IMR-90 (cell line): ENCODE measurements around the gene HTRA2. TPM values are rescaled to one million over a fixed set of nuclear protein-coding genes. Genes with fewer than 3 reads are reported as not detected.

Source experiments
- ATAC-seq: fragments of 200-7000 bp; cut with Tn5 transposase; 2 replicates; pipeline ENCODE4 v1.9.1; 2020; ENCODE audit warnings: low read depth, mild to moderate bottlenecking, moderate library complexity
- BruUV-seq: library from RNA; stranded (reverse); fragments of 400-500 nt; replicated peaks from 2 replicates; lab custom pipeline; 2021; lab: Mats Ljungman, UMichigan
- CTCF ChIA-PET: fragments of 300-600 bp; formaldehyde crosslinking; extraction: SDS; loops from one replicate; lab custom pipeline; 2021; ENCODE audit warnings: antibody characterized with exemption; lab: Yijun Ruan, JAX
- POLR2A ChIA-PET: fragments of 300-600 bp; sonication (Branson Sonifier 250); formaldehyde crosslinking; loops from one replicate; lab custom pipeline; 2022; ENCODE audit warnings: antibody characterized with exemption; ENCODE audit not compliant: unreplicated experiment; lab: Charles Lee
- DNase-seq: peaks from one replicate; pipeline ENCODE4 v3.0.0; 2013
- H2AFZ ChIP-seq: replicated peaks from 2 replicates; pipeline ENCODE3; 2013; ENCODE audit warnings: low read length, mild to moderate bottlenecking; ENCODE audit not compliant: poor library complexity
- H2AK5ac ChIP-seq: 2 replicates; pipeline ENCODE4 v1.6.1; 2013; ENCODE audit warnings: low read depth, low read length, inconsistent platforms
- H2AK9ac ChIP-seq: replicated peaks from 2 replicates; pipeline ENCODE3; 2013; ENCODE audit warnings: mild to moderate bottlenecking, low read depth, low read length, moderate library complexity; ENCODE audit not compliant: poor library complexity
- H2BK120ac ChIP-seq: 2 replicates; pipeline ENCODE4 v1.6.1; 2013; ENCODE audit warnings: low read depth, low read length, inconsistent platforms
- H2BK15ac ChIP-seq: 3 replicates; pipeline ENCODE4 v1.6.1; 2013; ENCODE audit warnings: low read depth, low read length, inconsistent platforms
- H2BK20ac ChIP-seq: 2 replicates; pipeline ENCODE4 v1.6.1; 2013; ENCODE audit warnings: low read depth, mild to moderate bottlenecking, inconsistent platforms, low read length, moderate library complexity
- H2BK5ac ChIP-seq: 2 replicates; pipeline ENCODE4 v1.6.1; 2013; ENCODE audit warnings: mild to moderate bottlenecking, low read depth, low read length, inconsistent platforms; ENCODE audit not compliant: poor library complexity, severe bottlenecking
- H3K14ac ChIP-seq: replicated peaks from 2 replicates; pipeline ENCODE4 v1.6.1; 2013; ENCODE audit warnings: low read depth, low read length, inconsistent platforms
- H3K18ac ChIP-seq: 2 replicates; pipeline ENCODE4 v1.6.1; 2013; ENCODE audit warnings: low read depth, low read length, control low read depth
- H3K23ac ChIP-seq: 2 replicates; pipeline ENCODE4 v1.6.1; 2013; ENCODE audit warnings: low read depth, low read length, inconsistent platforms
- H3K27ac ChIP-seq: 2 replicates; pipeline ENCODE4 v1.5.1; 2013; ENCODE audit warnings: mild to moderate bottlenecking, control low read depth, low read length; ENCODE audit not compliant: insufficient read depth
- H3K27me3 ChIP-seq: 2 replicates; pipeline ENCODE4 v1.6.1; 2013; ENCODE audit warnings: low read length; ENCODE audit not compliant: control insufficient read depth, insufficient read depth
- H3K36me3 ChIP-seq: 2 replicates; pipeline ENCODE4 v1.6.1; 2013; ENCODE audit warnings: low read length, mixed read lengths; ENCODE audit not compliant: control insufficient read depth, insufficient read depth
- H3K4ac ChIP-seq: 2 replicates; pipeline ENCODE4 v1.6.1; 2013; ENCODE audit warnings: low read depth, low read length, inconsistent platforms
- H3K4me1 ChIP-seq: 2 replicates; pipeline ENCODE4 v1.6.1; 2013; ENCODE audit warnings: low read length, mixed read lengths; ENCODE audit not compliant: control insufficient read depth, insufficient read depth
- H3K4me2 ChIP-seq: 2 replicates; pipeline ENCODE4 v1.6.1; 2013; ENCODE audit warnings: low read depth, mild to moderate bottlenecking, control low read depth, low read length, moderate library complexity
- H3K4me3 ChIP-seq: 2 replicates; pipeline ENCODE4 v1.5.1; 2013; ENCODE audit warnings: low read depth, mild to moderate bottlenecking, control low read depth, low read length, moderate library complexity; ENCODE audit not compliant: insufficient read depth
- H3K56ac ChIP-seq: 2 replicates; pipeline ENCODE4 v1.6.1; 2013; ENCODE audit warnings: low read length, inconsistent platforms; ENCODE audit not compliant: insufficient read depth; ENCODE audit errors: extremely low read depth
- H3K79me1 ChIP-seq, 2 experiments: 2 replicates each; pipeline ENCODE4 v1.6.1; 2013; ENCODE audit warnings: low read length in 2 of 2, inconsistent platforms in 1 of 2, low read depth in 1 of 2
- H3K9ac ChIP-seq: 2 replicates; pipeline ENCODE4 v1.6.1; 2013; ENCODE audit warnings: low read depth, low read length, control low read depth
- H3K9me1 ChIP-seq: 2 replicates; pipeline ENCODE4 v1.6.1; 2013; ENCODE audit warnings: low read length, inconsistent platforms; ENCODE audit not compliant: insufficient read depth
- H3K9me3 ChIP-seq: 2 replicates; pipeline ENCODE4 v1.6.1; 2013; ENCODE audit warnings: low read length; ENCODE audit not compliant: control insufficient read depth, insufficient read depth
- H4K20me1 ChIP-seq: 2 replicates; pipeline ENCODE4 v1.6.1; 2013; ENCODE audit warnings: low read length, inconsistent platforms; ENCODE audit not compliant: insufficient read depth
- H4K5ac ChIP-seq: 2 replicates; pipeline ENCODE4 v1.6.1; 2013; ENCODE audit warnings: mild to moderate bottlenecking, low read depth, low read length, control low read depth
- H4K8ac ChIP-seq, 2 experiments: 2 replicates each; pipeline ENCODE4 v1.6.1; 2013; ENCODE audit warnings: low read depth in 2 of 2, low read length in 2 of 2, control low read depth in 1 of 2, inconsistent platforms in 1 of 2
- H4K91ac ChIP-seq: 2 replicates; pipeline ENCODE4 v1.6.1; 2013; ENCODE audit warnings: low read depth, low read length, inconsistent platforms; ENCODE audit not compliant: insufficient read depth
- CHD1 ChIP-seq: IDR thresholded peaks from 2 replicates; pipeline ENCODE4 v1.6.1; 2012; ENCODE audit warnings: low read depth, low read length, improper control_type of control experiment
- MXI1 ChIP-seq: IDR thresholded peaks from 2 replicates; pipeline ENCODE4 v1.6.1; 2012; ENCODE audit warnings: low read depth, mild to moderate bottlenecking, low read length, moderate library complexity, borderline replicate concordance
- WGBS, 2 experiments: methylation state at CpG; one replicate each; pipeline versions ENCODE4 v1.1.5 to v1.1.7; 2013; ENCODE audit warnings: missing lambda C conversion rate in 2 of 2; ENCODE audit not compliant: insufficient read length in 1 of 2; ENCODE audit errors: extremely low coverage in 2 of 2; 5-methylcytosine and 5-hydroxymethylcytosine counted together
- dilution Hi-C: fragments of 300-500 bp; cut with HindIII; formaldehyde crosslinking; loops from one replicate; pipeline ENCODE4 v1.14.3; 2018; ENCODE audit warnings: low sequenced_read_pairs; ENCODE audit not compliant: unreplicated experiment
- in situ Hi-C: fragments of 300-500 bp; cut with MboI; formaldehyde crosslinking; loops from 3 replicates; pipeline ENCODE4 v1.14.3; 2019; ENCODE audit warnings: low sequenced_read_pairs, inconsistent platforms, mixed read lengths
- intact Hi-C: fragments of 100-400 bp; cut with micrococcal nuclease; formaldehyde crosslinking; loops from 2 replicates; pipeline ENCODE4 v1.10.0; 2022
- polyA plus RNA-seq, 3 experiments: library from polyadenylated mRNA; depleted of rRNA; stranded (reverse); fragments of >200 nt; gene quantifications; 2 replicates each; pipeline ENCODE4 v1.2.3, GENCODE V29; 2012; ENCODE audit warnings: low replicate concordance in 1 of 3
- total RNA-seq: library from RNA; depleted of rRNA; stranded (reverse); fragments of >200 nt; gene quantifications from 2 replicates; pipeline ENCODE4 v1.2.3, GENCODE V29; 2012

Gene HTRA2
- total and polyA plus RNA-seq, 2 of the 4 experiments (the other 2 are of a cell fraction), result 23.6 to 28.1 TPM

GRCh38 chr2:74530239-74531187 lies 780 bp downstream of the HTRA2 start:
- dilution Hi-C loops (no loop called here), intact Hi-C loops (no loop called here), in situ Hi-C loops (no loop called here)
- Histone ChIP-seq H2AK5ac (peak overlapping the region; percentile 61), H2AK9ac (peak overlapping the region; percentile 100), H3K9ac (peak overlapping the region; percentile 90), H3K56ac (peak overlapping the region; percentile 50; the same call in 1 of the 2 replicates), H2BK15ac (peak overlapping the region; percentile 10; the same call in 1 of the 3 replicates), H2AFZ (peak overlapping the region; percentile 99), H3K36me3 (peaks cover 43% of the 10 kb centered on the region), H3K14ac (peak overlapping the region; percentile 97), H2BK120ac (peak overlapping the region; percentile 77), H3K4ac (peak overlapping the region; percentile 89), H3K27me3 (no peaks in the 10 kb centered on the region), H4K91ac (peak overlapping the region; percentile 54), H4K5ac (0 out of 2 replicates have a peak overlapping the region, but pooled peaks have one; percentile 11), H2BK20ac (no peak overlapping the region; the same call in 1 of the 2 replicates), H3K9me1 (peaks cover 19% of the 10 kb centered on the region), H3K79me1 (peaks cover 32 to 57% of the 10 kb centered on the region in 2 experiments), H4K8ac (peak overlapping the region; percentile 27 to 71; a peak in 3 of 4 replicates), H3K27ac (peak overlapping the region; percentile 85), H2BK5ac (peak overlapping the region; percentile 88), H3K18ac (peak overlapping the region; percentile 4; the same call in 1 of the 2 replicates), H3K23ac (peak overlapping the region; percentile 92), H3K4me2 (peak overlapping the region; percentile 90), H3K4me3 (peak overlapping the region; percentile 58), H4K20me1 (peaks cover 13% of the 10 kb centered on the region), H3K4me1 (peaks cover 12% of the 10 kb centered on the region), H3K9me3 (no peaks in the 10 kb centered on the region)
- 0% methylated on average over 5 of the region's 54 CpGs; no CpG with 5 or more reads in 1 of the 2 experiments for WGBS, 2 experiments
- peak; percentile 39 for ATAC-seq
- peak; percentile 52 for DNase-seq
- ChIA-PET POLR2A (no interaction called here), CTCF (interaction anchor here (0.6 to 3.0 kb wide), 2 partner anchors 58 to 110 kb away, joined by 3 to 14 read pairs; no protein-coding TSS in a partner anchor)
- TF ChIP-seq CHD1 (no peak), MXI1 (peak; percentile 52; the same call in 1 of the 2 replicates)
- BruUV-seq, result no TSS peak
